HEK293 (cell line): ENCODE results near the gene HUNK.

Source experiments
- KLF16 ChIP-seq: fragments of 450-650 bp; formaldehyde crosslinking; IDR thresholded peaks from 2 replicates; pipeline ENCODE4 v1.5.1; 2017; ENCODE audit warnings: missing biosample characterization, missing genetic modification characterization
- OSR2 ChIP-seq: fragments of 450-650 bp; formaldehyde crosslinking; IDR thresholded peaks from 2 replicates; pipeline ENCODE4 v1.5.1; 2016; ENCODE audit warnings: missing biosample characterization, missing genetic modification characterization
- ZNF639 ChIP-seq: fragments of 450-650 bp; formaldehyde crosslinking; IDR thresholded peaks from 2 replicates; pipeline ENCODE4 v1.5.1; 2016; ENCODE audit warnings: missing biosample characterization, missing genetic modification characterization

GRCh38 chr21:31922881-31923280 lies 50.1 kb downstream of the HUNK start:
- TF ChIP-seq OSR2 (tag by site-specific recombination) (no peak), ZNF639 (tag by site-specific recombination) (no peak), KLF16 (tag by site-specific recombination) (no peak)
